GM19043 (cell line): Measurements from ENCODE around the gene CMKLR1.

Experiments
- ATAC-seq: cut with Tn5 transposase; IDR thresholded peaks from one replicate; pipeline ENCODE4 v1.9.1; 2021; ENCODE audit warnings: low read depth; ENCODE audit not compliant: unreplicated experiment

Gene CMKLR1

GRCh38 chr12:108317308-108318234 lies 21.5 kb downstream of the CMKLR1 start:
- no peak for ATAC-seq

- no peak for ATAC-seq
These were observed 22.7 kb downstream of the CMKLR1 start for GRCh38 chr12:108316176-108317086.

- ATAC-seq, result no peak
These were observed 23.5 kb downstream of the CMKLR1 start for GRCh38 chr12:108315486-108316105.

- no peak for ATAC-seq
These were observed 25.3 kb downstream of the CMKLR1 start for GRCh38 chr12:108313606-108314351.

- ATAC-seq, result no peak
These were observed 25.9 kb downstream of the CMKLR1 start for GRCh38 chr12:108313241-108313605.

- ATAC-seq, result no peak
These were observed 26.4 kb downstream of the CMKLR1 start for GRCh38 chr12:108312693-108313189.

- ATAC-seq, result no peak
These were observed 26.9 kb downstream of the CMKLR1 start for GRCh38 chr12:108312073-108312659.

- ATAC-seq, result no peak
These were observed 27.5 kb downstream of the CMKLR1 start for GRCh38 chr12:108311605-108312004.

- no peak for ATAC-seq
These were observed 28.6 kb downstream of the CMKLR1 start for GRCh38 chr12:108310489-108310888.

GRCh38 chr12:108309674-108310312 lies 29.3 kb downstream of the CMKLR1 start:
- ATAC-seq, result no peak

- no peak for ATAC-seq
These were observed 30.6 kb downstream of the CMKLR1 start for GRCh38 chr12:108308395-108309085.

GRCh38 chr12:108307006-108307405 lies 32.1 kb downstream of the CMKLR1 start:
- no peak for ATAC-seq

GRCh38 chr12:108306506-108306905 lies 32.6 kb downstream of the CMKLR1 start:
- no peak for ATAC-seq

- ATAC-seq, result no peak
These were observed 33.1 kb downstream of the CMKLR1 start for GRCh38 chr12:108305991-108306501.

GRCh38 chr12:108305520-108305919 lies 33.6 kb downstream of the CMKLR1 start:
- no peak for ATAC-seq

- ATAC-seq, result no peak
These were observed 34.5 kb downstream of the CMKLR1 start for GRCh38 chr12:108304633-108305032.

GRCh38 chr12:108303703-108304102 lies 35.4 kb downstream of the CMKLR1 start:
- ATAC-seq, result no peak
